RCC 7860 (cell line): ENCODE measurements around the gene PRKD2.

Source experiments
- DNase-seq: peaks from one replicate; pipeline ENCODE4 v3.0.0-alpha.2; 2015; ENCODE audit warnings: low spot score
- FAIRE-seq: peaks from 2 replicates; lab custom pipeline; 2012; peaks lifted over from hg19 to GRCh38; lab: Jason Lieb, UNC

PRKD2 gene

GRCh38 chr19:46742926-46743480 lies 26.1 kb upstream of the PRKD2 start:
- FAIRE-seq (no peak), DNase-seq (no peak)

GRCh38 chr19:46741447-46741846 lies 24.5 kb upstream of the PRKD2 start:
- FAIRE-seq (no peak), DNase-seq (no peak)

- FAIRE-seq (no peak), DNase-seq (no peak)
Measured at GRCh38 chr19:46739290-46739771, 22.4 kb upstream of the PRKD2 start.

- FAIRE-seq (no peak), DNase-seq (no peak)
Measured at GRCh38 chr19:46737761-46738171, 20.9 kb upstream of the PRKD2 start.

GRCh38 chr19:46737298-46737654 lies 20.4 kb upstream of the PRKD2 start:
- DNase-seq (no peak), FAIRE-seq (no peak)

GRCh38 chr19:46736531-46737297 lies 19.8 kb upstream of the PRKD2 start:
- no peak for DNase-seq
- peak; percentile 35 for FAIRE-seq

GRCh38 chr19:46733690-46734292 lies 16.9 kb upstream of the PRKD2 start:
- no peak for FAIRE-seq
- DNase-seq, result no peak

- FAIRE-seq (no peak), DNase-seq (peak; percentile 60)
Measured at GRCh38 chr19:46732966-46733689, 16.2 kb upstream of the PRKD2 start.

GRCh38 chr19:46732172-46732938 lies 15.4 kb upstream of the PRKD2 start:
- DNase-seq, result peak; percentile 93
- peak; percentile 93 for FAIRE-seq

GRCh38 chr19:46731584-46731983 lies 14.7 kb upstream of the PRKD2 start:
- DNase-seq (peak; percentile 31), FAIRE-seq (no peak)

GRCh38 chr19:46731007-46731501 lies 14.1 kb upstream of the PRKD2 start:
- DNase-seq (peak; percentile 94), FAIRE-seq (peak; percentile 93)

GRCh38 chr19:46730595-46730994 lies 13.7 kb upstream of the PRKD2 start:
- no peak for DNase-seq
- FAIRE-seq, result no peak

- DNase-seq (no peak), FAIRE-seq (no peak)
Measured at GRCh38 chr19:46730187-46730586, 13.3 kb upstream of the PRKD2 start.

- FAIRE-seq, result no peak
- DNase-seq, result no peak
Measured at GRCh38 chr19:46729696-46730095, 12.8 kb upstream of the PRKD2 start.

GRCh38 chr19:46728693-46729339 lies 11.9 kb upstream of the PRKD2 start:
- FAIRE-seq (no peak), DNase-seq (no peak)

- DNase-seq (no peak), FAIRE-seq (no peak)
Measured at GRCh38 chr19:46728208-46728607, 11.3 kb upstream of the PRKD2 start.

GRCh38 chr19:46727757-46728156 lies 10.8 kb upstream of the PRKD2 start:
- DNase-seq (no peak), FAIRE-seq (no peak)

- FAIRE-seq (no peak), DNase-seq (no peak)
Measured at GRCh38 chr19:46726971-46727501, 10.1 kb upstream of the PRKD2 start.

GRCh38 chr19:46726551-46726950 lies 9.6 kb upstream of the PRKD2 start:
- DNase-seq, result no peak
- FAIRE-seq, result no peak

- FAIRE-seq (no peak), DNase-seq (no peak)
Measured at GRCh38 chr19:46725859-46726393, 9.0 kb upstream of the PRKD2 start.
